Esophagus muscularis mucosa (tissue), 4 donors: Measurements from ENCODE around the gene HAGH. TPM values are rescaled to one million over a fixed set of nuclear protein-coding genes. Genes with fewer than 3 reads are reported as not detected.

Experiments
- DNase-seq: peaks from one replicate; pipeline ENCODE4 v3.0.0-alpha.2; 2017; ENCODE audit errors: extremely low spot score
- H3K27ac ChIP-seq, 4 donors: fragments of 200-600 bp; sonication (generic); replicated peaks in 1 of 4; 1 replicate in 3 of 4; 2 replicates in 1 of 4; pipeline ENCODE4 v1.5.1; 2016 to 2019; ENCODE audit warnings: mild to moderate bottlenecking in 1 of 4
- H3K27me3 ChIP-seq, 4 donors: fragments of 200-600 bp; sonication (generic); one replicate each; pipeline versions ENCODE4 v1.5.1 to v1.6.0; 2016 to 2019
- H3K36me3 ChIP-seq, 4 donors: fragments of 200-600 bp; sonication (generic); one replicate each; pipeline ENCODE4 v1.5.1; 2016 to 2019
- H3K4me1 ChIP-seq, 4 donors: fragments of 200-600 bp; sonication (generic); one replicate each; pipeline ENCODE4 v1.5.1; 2016 to 2019
- H3K4me3 ChIP-seq, 4 donors: fragments of 200-600 bp; sonication (generic); 1 replicate in 2 of 4; 2 replicates in 2 of 4; pipeline ENCODE4 v1.5.1; 2016 to 2019; ENCODE audit warnings: mild to moderate bottlenecking in 4 of 4, moderate library complexity in 1 of 4
- H3K9me3 ChIP-seq, 4 donors: fragments of 200-600 bp; sonication (generic); 1 replicate in 3 of 4; 2 replicates in 1 of 4; pipeline ENCODE4 v1.5.1; 2016 to 2019
- CTCF ChIP-seq, 3 experiments: fragments of 200-600 bp in 2 of 3; fragments of 450-650 bp in 1 of 3; sonication (generic) in 2 of 3; IDR thresholded peaks; one replicate each; pipeline ENCODE4 v1.5.1; 2017 to 2019; ENCODE audit warnings: antibody characterized with exemption in 3 of 3, mild to moderate bottlenecking in 2 of 3, moderate library complexity in 1 of 3
- EP300 ChIP-seq: sonication (generic); formaldehyde crosslinking; IDR thresholded peaks from one replicate; pipeline ENCODE4 v1.6.1; 2017; ENCODE audit warnings: antibody characterized with exemption
- POLR2A ChIP-seq: fragments of 450-650 bp; IDR thresholded peaks from one replicate; pipeline ENCODE4 v1.6.1; 2017; ENCODE audit warnings: antibody characterized with exemption, moderate library complexity, mild to moderate bottlenecking, low read depth
- POLR2AphosphoS5 ChIP-seq, 2 donors: sonication (generic); formaldehyde crosslinking; IDR thresholded peaks; one replicate each; pipeline ENCODE4 v1.6.1; 2017; ENCODE audit warnings: antibody characterized with exemption in 2 of 2
- whole genome bisulfite sequencing: methylation state at CpG from one replicate; pipeline ENCODE4 v1.1.5; 2018; 5-methylcytosine and 5-hydroxymethylcytosine counted together
- intact Hi-C: fragments of 100-400 bp; cut with DNase I; formaldehyde crosslinking; loops from one replicate; pipeline ENCODE4 v1.15.1; 2023
- total RNA-seq, 4 donors: library from RNA; depleted of rRNA; stranded (reverse); fragments of >200 nt; gene quantifications; one replicate each; pipeline versions ENCODE4 v1.1.0 to v1.2.1, GENCODE V29; 2016

Gene HAGH
- total RNA-seq, 4 donors from 2014 or later: 148 to 264 (median 180) TPM

GRCh38 chr16:1775006-1775845 lies 51.4 kb downstream of the HAGH start:
- H3K27me3 ChIP-seq: no peaks in the 10 kb centered on the region
- peaks cover 20 to 53% (median 52%) of the 10 kb centered on the region in 4 donors for H3K36me3 ChIP-seq
- H3K9me3 ChIP-seq: no peaks in the 10 kb centered on the region
- 86% methylated on average over 12 of the region's 30 CpGs for WGBS
- peak overlapping the region in 1 of 4 donors; percentile 95 for H3K27ac ChIP-seq
- no peak for DNase-seq
- intact Hi-C loops: no loop called here
- no peak for TF ChIP-seq CTCF (IDR thresholded peaks at IDR 0.05)
- TF ChIP-seq POLR2AphosphoS5 (IDR thresholded peaks at IDR 0.05): no peak
- no peak for TF ChIP-seq EP300
- TF ChIP-seq POLR2A: no peak
- peaks cover 35 to 62% (median 54%) of the 10 kb centered on the region in 4 donors for H3K4me1 ChIP-seq
- no peak overlapping the region for H3K4me3 ChIP-seq

- Histone ChIP-seq H3K27ac (peak overlapping the region; percentile 87 to 95 (median 90)), H3K36me3 (peaks cover 20 to 51% (median 49%) of the 10 kb centered on the region in 4 donors), H3K4me3 (peak overlapping the region; percentile 72 to 100 (median 88)), H3K27me3 (no peaks in the 10 kb centered on the region), H3K4me1 (peaks cover 36 to 62% (median 54%) of the 10 kb centered on the region in 4 donors), H3K9me3 (no peaks in the 10 kb centered on the region)
- TF ChIP-seq POLR2A: no peak
- no peak for DNase-seq
- intact Hi-C loops: loop anchor here (5.0 kb wide), 2 partner anchors 67 to 162 kb away; partner anchors contain the start of genes CRAMP1, IFT140 and MAPK8IP3
- 97% methylated on average over 5 of the region's 7 CpGs for WGBS
Measured at GRCh38 chr16:1774448-1774780, 52.2 kb downstream of the HAGH start.

- intact Hi-C loops: loop anchor here (1.0 to 5.0 kb wide), 4 partner anchors 8 to 162 kb away; partner anchors contain the start of genes CRAMP1, HAGH, IFT140 and MAPK8IP3
- peaks cover 36 to 64% (median 55%) of the 10 kb centered on the region in 4 donors for H3K4me1 ChIP-seq
- peak overlapping the region; percentile 87 to 95 (median 90) for H3K27ac ChIP-seq
Measured at GRCh38 chr16:1773703-1774447, 52.8 kb downstream of the HAGH start.

DNA sequence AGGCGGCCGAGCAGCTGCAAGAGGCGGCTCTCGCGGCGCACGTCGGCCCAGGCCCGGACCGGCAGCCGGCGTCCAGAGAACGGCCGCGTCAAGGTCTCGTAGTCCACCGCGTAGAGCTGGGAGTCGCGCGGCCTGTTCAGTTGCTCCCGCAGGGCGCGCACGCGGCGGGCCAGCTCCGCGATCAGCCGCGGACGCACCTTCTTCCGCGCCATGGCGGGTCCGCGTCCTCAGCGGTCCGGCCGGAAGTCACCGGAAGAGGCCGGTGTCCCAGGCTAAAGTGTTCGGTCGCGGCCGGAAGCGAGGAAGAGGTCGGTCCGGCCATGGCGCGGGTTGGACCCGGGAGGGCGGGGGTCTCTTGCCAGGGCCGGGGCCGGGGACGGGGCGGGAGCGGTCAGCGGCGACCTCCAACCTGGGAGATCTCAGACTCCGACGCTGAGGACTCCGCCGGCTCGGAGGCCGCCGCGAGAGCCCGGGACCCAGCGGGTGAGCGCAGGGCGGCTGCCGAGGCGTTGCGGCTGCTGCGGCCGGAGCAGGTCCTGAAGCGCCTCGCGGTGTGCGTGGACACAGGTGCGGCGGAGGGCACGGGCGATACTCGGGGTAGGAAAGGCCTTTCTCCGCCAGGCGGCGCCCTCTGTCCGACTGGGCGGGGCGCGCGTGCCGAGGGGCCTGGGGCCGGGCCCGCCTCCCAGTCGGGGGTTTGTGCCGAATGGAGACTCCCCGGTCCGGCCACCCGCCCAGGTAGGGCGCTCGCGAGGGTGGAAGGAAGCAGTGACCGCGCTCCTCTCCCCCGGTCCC lies 53.5 kb downstream of the HAGH start, which contains the start of gene MRPS34:
Gene MRPS34, minus strand, starts transcription at position 227 of the 795 bp plus-strand sequence. Its CDS starts 15 bp downstream, at position 212.
- peaks cover 36 to 64% (median 57%) of the 10 kb centered on the region in 4 donors for H3K4me1 ChIP-seq
- no peaks in the 10 kb centered on the region for H3K27me3 ChIP-seq
- H3K27ac ChIP-seq: peak within 1 kb of the TSS; percentile 87 to 95 (median 90)
- no peak for DNase-seq
- H3K9me3 ChIP-seq: no peaks in the 10 kb centered on the region
- TF ChIP-seq CTCF (IDR thresholded peaks at IDR 0.05) (peak; percentile 67 to 75 (median 72)), POLR2AphosphoS5 (IDR thresholded peaks at IDR 0.05) (peak; percentile 87 to 91), POLR2A (no peak), EP300 (no peak)
- peak within 1 kb of the TSS; percentile 72 to 100 (median 88) for H3K4me3 ChIP-seq
- intact Hi-C loops: loop anchor here (1.0 to 5.0 kb wide), 4 partner anchors 9 to 161 kb away; partner anchors contain the start of genes CRAMP1, HAGH, IFT140 and MAPK8IP3
- 0% methylated on average over 9 of the region's 108 CpGs for whole genome bisulfite sequencing
- H3K36me3 ChIP-seq: peaks cover 27 to 51% (median 50%) of the 10 kb centered on the region in 4 donors

More at GRCh38 chr16:1773703-1774447, 52.8 kb downstream of the HAGH start:
- peak overlapping the region; percentile 72 to 100 (median 88) for H3K4me3 ChIP-seq
- peaks cover 22 to 51% (median 48%) of the 10 kb centered on the region in 4 donors for H3K36me3 ChIP-seq
- under 1% methylated on average over 27 of the region's 45 CpGs for WGBS
- TF ChIP-seq EP300 (no peak), CTCF (IDR thresholded peaks at IDR 0.05) (no peak), POLR2AphosphoS5 (IDR thresholded peaks at IDR 0.05) (no peak), POLR2A (no peak)
- no peaks in the 10 kb centered on the region for H3K27me3 ChIP-seq
- no peaks in the 10 kb centered on the region for H3K9me3 ChIP-seq
- DNase-seq: no peak
